Kasumi-1 (cell line): Measurements from ENCODE around the gene THUMPD3.

ENCODE experiments used
- DNase-seq, 2 experiments: peaks; one replicate each; lab custom pipeline; 2025; lab: John Stamatoyannopoulos, UW

Gene THUMPD3

GRCh38 chr3:9397906-9398699 lies 35.2 kb downstream of the THUMPD3 start:
- DNase-seq, result peak in 1 of 2 experiments; percentile 64

DNA sequence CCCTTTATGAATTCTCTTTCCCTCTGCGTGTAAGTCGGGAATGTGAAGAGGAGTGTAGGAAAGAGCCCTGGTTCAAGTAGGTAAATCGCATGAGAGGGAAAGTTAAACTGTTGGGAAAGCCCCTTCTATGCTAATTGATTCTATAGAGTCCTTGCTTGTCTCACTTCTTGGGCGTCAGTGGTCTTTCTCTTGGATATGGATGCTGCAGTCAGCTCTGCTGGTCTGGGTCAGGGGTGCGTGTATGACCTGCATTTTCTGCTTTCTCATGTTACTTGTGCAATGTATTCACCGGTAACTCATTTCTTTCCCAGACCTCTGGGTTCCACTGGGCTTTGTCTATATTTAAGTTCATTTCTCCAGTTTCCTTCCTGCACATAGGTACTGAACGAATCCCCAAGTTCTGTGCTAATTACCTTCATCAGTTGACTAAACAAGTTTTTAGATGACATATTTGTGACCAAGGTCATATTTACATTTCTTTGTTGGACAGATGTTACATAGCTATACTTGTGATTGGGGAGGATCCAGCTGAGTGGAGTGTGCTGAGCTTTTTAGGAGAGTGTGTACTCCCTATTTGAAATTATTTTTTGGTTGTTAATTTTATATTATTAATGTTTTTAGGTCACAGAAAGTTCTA lies 36.0 kb downstream of the THUMPD3 start:
- peak; percentile 31 to 64 for DNase-seq

DNA sequence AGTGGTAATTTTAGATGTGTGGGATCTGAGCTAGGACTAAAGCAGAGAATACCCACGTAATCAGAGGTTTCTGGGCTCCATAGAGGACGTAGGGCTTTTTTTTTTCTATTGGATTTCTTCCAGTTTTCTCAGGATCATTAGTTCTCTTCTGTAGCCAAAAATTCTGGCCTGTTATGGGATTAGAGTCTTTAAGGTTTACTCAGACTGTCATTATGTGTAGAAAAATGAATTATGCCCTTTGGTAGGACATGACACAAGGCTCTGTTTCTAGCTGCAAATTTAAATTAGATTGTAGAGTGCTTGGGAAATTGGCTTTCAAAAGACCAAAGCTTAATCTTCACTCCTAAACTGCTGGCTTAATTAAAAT lies 36.5 kb downstream of the THUMPD3 start:
- DNase-seq, result no peak

- peak; percentile 35 to 56 for DNase-seq
Observed at GRCh38 chr3:9399746-9400145, 36.9 kb downstream of the THUMPD3 start.

DNA sequence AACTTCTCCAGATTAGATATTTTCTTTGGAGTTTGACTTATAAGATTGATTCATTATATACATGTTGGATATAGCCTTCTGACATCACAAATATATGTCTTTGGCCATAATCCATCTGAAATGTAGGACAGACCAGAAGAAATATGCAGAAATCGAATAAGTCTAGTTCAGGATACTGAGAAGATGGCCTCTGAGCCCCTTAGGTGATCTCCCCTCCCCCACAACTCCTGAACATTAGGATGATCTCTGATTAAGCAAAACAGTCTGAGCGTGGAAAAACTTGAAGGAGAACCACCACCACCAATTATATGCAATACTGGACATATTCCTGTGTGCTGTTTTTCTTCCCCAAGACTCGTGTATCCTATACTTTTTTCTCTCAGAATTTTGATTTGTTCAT lies 37.8 kb downstream of the THUMPD3 start:
- no peak for DNase-seq

DNA sequence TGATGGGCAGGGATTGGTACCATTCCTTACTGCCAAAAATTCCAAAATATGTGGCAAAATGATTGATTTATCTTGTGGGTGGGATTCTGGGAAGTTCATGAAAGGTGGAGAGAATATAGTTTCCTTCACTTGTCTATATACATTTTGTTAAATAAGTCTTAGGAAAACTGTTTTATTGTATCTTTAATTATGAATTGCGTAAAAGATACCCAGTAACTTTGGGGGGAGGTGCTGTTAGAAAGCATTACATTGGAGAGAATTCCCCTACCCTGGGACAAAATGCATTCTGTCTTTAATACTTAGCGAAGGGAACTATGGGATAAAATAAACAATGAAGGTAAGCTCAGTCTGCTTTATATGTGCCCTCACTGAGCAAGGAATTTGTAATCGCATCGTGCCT lies 39.1 kb downstream of the THUMPD3 start:
- no peak for DNase-seq

DNA sequence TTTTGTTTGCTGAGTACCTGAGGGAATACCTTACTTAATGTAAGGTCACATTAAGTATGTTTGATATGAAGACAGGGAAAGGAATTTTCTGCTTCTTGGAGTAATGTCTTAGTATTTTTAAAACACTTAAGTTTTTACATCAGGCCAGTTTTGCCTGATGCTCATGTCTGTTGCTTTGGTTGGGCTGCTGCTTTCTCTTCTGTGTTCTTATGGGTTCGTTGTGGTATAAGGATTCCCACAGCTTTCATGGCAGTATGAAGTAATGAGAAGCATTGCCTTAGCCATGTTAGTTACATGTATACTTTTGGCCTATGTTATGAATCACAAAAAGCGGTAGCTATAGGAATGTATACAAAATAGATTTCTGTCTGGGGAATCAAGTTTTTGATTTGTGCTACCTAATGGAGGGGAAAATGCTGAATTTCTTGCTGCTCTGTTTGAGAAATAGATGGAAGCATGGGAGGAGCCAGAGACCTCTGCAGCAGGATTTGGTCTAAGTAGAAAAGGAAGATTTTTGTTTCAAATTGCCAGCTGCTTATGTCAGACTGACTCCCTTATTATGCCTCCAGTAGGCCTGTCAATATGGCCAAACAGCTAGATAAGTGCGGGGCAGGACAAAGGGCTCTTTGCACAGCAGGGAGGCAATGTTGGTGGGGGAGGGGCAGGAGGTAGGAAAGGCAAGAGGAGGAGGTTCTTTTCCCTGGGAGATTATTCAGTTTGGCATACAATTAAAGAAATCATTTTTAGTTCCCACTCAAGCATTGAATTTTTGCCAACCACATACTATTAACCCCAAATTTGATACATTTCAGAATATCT lies 39.8 kb downstream of the THUMPD3 start:
- DNase-seq, result no peak

DNA sequence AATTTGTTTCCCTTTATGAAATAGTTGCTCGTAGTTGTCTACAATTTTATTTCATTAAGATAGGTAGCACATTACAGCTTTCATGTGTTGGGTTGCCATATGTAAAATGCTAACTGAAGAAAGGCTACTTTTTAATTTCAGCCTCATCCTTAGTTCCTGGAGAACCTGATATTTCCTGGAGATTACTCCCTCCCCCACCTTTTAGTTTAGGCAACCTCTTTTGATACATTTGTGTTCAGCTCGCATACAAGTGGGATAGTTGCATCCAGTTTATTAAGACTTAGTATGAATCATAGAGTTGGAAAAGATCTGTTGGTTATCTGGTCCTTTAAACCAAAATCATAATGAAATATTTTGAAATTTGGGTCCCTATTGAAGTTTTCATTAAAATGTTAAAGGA lies 40.6 kb downstream of the THUMPD3 start:
- no peak for DNase-seq

GRCh38 chr3:9404680-9405079 lies 41.8 kb downstream of the THUMPD3 start:
- DNase-seq, result no peak

DNA sequence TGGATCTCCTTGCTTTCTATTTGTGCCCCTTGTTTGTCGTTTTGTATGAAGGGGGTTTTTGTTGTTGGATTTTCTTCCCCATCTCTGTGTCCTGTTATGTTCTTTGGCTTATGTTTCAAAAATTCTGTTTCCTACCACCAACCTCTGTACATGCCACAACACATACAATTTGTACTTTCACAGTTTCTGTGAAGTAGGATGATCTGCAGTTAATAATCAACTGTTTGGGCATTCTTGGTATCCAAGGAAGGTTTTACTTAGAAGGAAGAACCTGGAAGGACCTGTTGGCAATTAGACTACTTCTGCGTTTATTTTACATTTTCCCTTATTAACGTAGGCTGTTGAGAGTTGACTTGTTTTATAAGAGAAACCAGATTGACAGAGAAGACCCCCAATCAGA lies 42.9 kb downstream of the THUMPD3 start:
- DNase-seq, result no peak

- DNase-seq, result no peak
Observed at GRCh38 chr3:9406856-9407626, 44.2 kb downstream of the THUMPD3 start.

- DNase-seq, result no peak
Observed at GRCh38 chr3:9408061-9408460, 45.2 kb downstream of the THUMPD3 start.

DNA sequence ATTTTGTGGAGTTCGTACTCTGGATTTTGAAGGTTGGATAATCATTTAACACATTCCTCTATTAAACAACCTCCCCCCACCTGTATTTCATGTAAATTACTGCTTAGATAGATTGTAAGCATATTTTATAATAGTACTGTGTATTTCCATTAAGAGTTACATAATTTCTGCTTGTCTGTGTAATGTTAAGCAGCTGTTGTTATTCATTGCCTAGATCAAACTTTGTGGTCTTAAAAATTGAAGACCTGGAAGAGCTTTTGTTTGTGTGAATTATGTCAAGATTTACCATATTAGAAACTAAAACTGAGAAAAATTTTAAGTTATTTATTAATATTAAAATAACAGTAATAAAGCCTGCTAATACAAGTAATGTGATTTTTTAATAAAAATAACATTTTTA lies 45.7 kb downstream of the THUMPD3 start:
- DNase-seq, result no peak

- DNase-seq, result peak; percentile 62 to 66
Observed at GRCh38 chr3:9409981-9410854, 47.4 kb downstream of the THUMPD3 start.

GRCh38 chr3:9411302-9411701 lies 48.4 kb downstream of the THUMPD3 start:
- DNase-seq, result no peak

- DNase-seq, result no peak
Observed at GRCh38 chr3:9412293-9412692, 49.4 kb downstream of the THUMPD3 start.

GRCh38 chr3:9414826-9415225 lies 52.0 kb downstream of the THUMPD3 start:
- no peak for DNase-seq

DNA sequence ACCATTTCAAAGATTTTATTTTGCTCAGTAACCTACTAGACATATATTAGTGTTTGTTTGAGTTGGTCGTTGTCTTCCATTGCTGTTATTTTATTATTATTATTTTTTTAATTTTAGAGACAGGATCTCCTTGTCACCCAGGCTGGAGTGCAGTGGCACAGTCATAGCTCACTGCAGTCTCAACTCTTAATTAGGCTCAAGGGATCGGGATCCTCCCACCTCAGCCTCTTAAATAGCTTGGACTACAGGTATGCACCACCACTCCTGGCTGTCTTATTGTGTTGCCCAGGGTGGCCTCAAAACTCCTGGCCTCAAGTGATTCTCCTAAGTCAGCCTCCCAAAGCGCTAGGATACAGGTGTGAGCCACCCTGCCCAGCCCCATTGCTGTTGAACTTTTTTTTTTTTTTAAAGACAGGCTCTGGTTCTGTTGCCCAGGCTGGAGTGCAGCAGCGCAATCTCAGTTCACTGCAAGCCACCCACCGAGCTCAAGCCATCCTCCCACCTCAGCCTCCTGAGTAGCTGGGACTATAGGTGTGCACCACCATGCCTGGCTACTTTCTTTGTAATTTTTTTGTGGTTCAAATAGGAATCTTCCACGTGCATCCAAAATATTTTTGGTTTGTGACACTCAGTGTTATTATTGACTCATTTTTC lies 52.8 kb downstream of the THUMPD3 start:
- DNase-seq, result no peak

DNA sequence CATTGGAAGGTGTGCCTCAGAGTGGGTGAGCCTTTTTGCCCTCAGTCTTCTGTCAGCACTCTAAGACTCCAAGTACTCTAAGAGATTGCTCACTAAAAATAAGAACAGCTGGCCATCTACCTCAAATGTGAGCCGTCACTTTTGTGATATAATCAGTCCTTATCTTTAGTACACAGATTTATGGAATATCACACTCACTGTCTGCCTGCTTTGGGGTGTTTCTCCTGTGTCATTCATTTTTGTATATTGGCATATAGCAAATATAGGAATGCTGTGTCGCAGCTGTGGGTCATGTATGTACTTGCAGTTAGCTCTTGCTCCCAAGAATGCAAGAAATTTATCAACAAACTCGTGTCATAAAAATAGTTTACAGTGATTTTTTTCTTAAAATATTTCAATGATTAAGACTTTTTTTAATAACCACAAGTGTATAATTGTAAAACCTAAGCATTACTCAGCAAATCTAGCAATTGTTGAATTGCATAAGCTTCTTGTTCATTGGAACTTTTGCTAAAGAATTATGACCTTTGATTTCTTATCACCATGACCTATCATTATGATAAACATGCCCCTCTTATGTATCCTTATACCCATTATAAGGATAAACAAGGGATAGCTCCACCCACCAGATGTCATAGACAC lies 53.4 kb downstream of the THUMPD3 start:
- DNase-seq, result no peak
